Heart right ventricle (tissue), 16 donors: ENCODE results near the gene DIAPH1. TPM values are rescaled to one million over a fixed set of nuclear protein-coding genes. Genes with fewer than 3 reads are reported as not detected.

Source experiments
- ATAC-seq, 8 donors: fragments of 200-7000 bp; cut with Tn5 transposase; one replicate each; pipeline ENCODE4 v1.9.1; 2020; ENCODE audit warnings: mild to moderate bottlenecking in 8 of 8, moderate library complexity in 8 of 8, moderate number of reproducible peaks in 1 of 8
- DNase-seq, 2 donors: peaks; one replicate each; pipeline ENCODE4 v3.0.0-alpha.2; 2020
- H3K27ac ChIP-seq, 10 donors: fragments of 200-600 bp; sonication (generic) in 2 of 10; one replicate each; pipeline versions ENCODE4 v1.5.0 to v1.8.0; 2020 to 2022; ENCODE audit warnings: mild to moderate bottlenecking in 3 of 10
- H3K27me3 ChIP-seq, 7 donors: fragments of 200-600 bp; one replicate each; pipeline ENCODE4 v1.8.0; 2021 to 2022; ENCODE audit warnings: mild to moderate bottlenecking in 2 of 7
- H3K36me3 ChIP-seq, 9 donors: fragments of 200-600 bp; sonication (generic) in 1 of 9; one replicate each; pipeline versions ENCODE4 v1.5.0 to v1.8.0; 2020 to 2022; ENCODE audit warnings: mild to moderate bottlenecking in 2 of 9
- H3K4me1 ChIP-seq, 9 donors: fragments of 200-600 bp; sonication (generic) in 1 of 9; one replicate each; pipeline versions ENCODE4 v1.5.0 to v1.8.0; 2020 to 2022; ENCODE audit warnings: mild to moderate bottlenecking in 4 of 9
- H3K4me3 ChIP-seq, 10 donors: fragments of 200-600 bp; sonication (generic) in 2 of 10; one replicate each; pipeline versions ENCODE4 v1.5.0 to v1.8.0; 2020 to 2022; ENCODE audit warnings: mild to moderate bottlenecking in 7 of 10, moderate library complexity in 2 of 10
- H3K9me3 ChIP-seq, 11 donors: fragments of 200-600 bp in 10 of 11; sonication (generic) in 2 of 11; one replicate each; pipeline versions ENCODE4 v1.5.0 to v1.8.0; 2013 to 2022; ENCODE audit warnings: mild to moderate bottlenecking in 2 of 11, control low read depth in 1 of 11, moderate library complexity in 1 of 11
- CTCF ChIP-seq, 9 donors: fragments of 200-600 bp; sonication (generic) in 2 of 9; IDR thresholded peaks; one replicate each; pipeline versions ENCODE4 v1.5.0 to v1.8.0; 2021 to 2022; ENCODE audit warnings: antibody characterized with exemption in 9 of 9, mild to moderate bottlenecking in 5 of 9, moderate library complexity in 1 of 9
- WGBS, 2 donors: extraction: QIAGEN DNeasy Blood & Tissue Kit; methylation state at CpG; one replicate each; pipeline ENCODE4 v1.1.7; 2013; ENCODE audit warnings: inconsistent platforms in 1 of 2; 5-methylcytosine and 5-hydroxymethylcytosine counted together
- intact Hi-C, 10 donors: fragments of 100-400 bp; cut with DNase I; formaldehyde crosslinking; loops; one replicate each; pipeline versions ENCODE4 v1.11.1 to v1.14.2; 2022
- polyA plus RNA-seq, 2 donors: library from polyadenylated mRNA; stranded (reverse); fragments of 200-250 nt; gene quantifications; one replicate each; pipeline ENCODE4 v1.2.3, GENCODE V29; 2013
- total RNA-seq, 10 donors: library from RNA; stranded (reverse); fragmentation: NEBNext Ultra II Directional in 3 of 10; extraction: Animal tissue kit (Norgen Biotek cat#: 25700) in 3 of 10; gene quantifications; one replicate each; pipeline versions ENCODE4 v1.2.1 to v1.2.4, GENCODE V29; 2021 to 2023
- donor health status: Arrhythmogenic right ventricular cardiomyopathy.
- donor health status: ischemic (EF 13 %, LVEDD 7.1; RV severe dilation, severe dysfunction).
- donor health status: healthy with polysubstance abuse.
- donor health status: DM: no; HTN: yes; CAD: no.
- donor health status: DM: no; HTN: no; CAD: no.
- donor health status: ischemic (EF 25% LVEDD 6.9; RV normal size, moderate dysfunction).
- donor health status: ischemic (EF 25% LVEDD 5.7; RV mildly dilated, moderate dysfunction).
- donor health status: healthy.
- donor health status: DM: yes; HTN: yes; CAD: no.
- donor health status: Ischemic cardiomyopathy.
- donor health status: ischemic (EF 35%, LVEDD 5.7; RV mildly dilated, moderate dysfunction).
- donor health status: nonischemic (EF 11% LVEDD 7.7; RV severe dilation, severe dysfunction).
- donor health status: DM: yes; HTN: yes; CAD: no.
- donor health status: PGD.
- donor health status: ischemic (EF 29% LVEDD 5.4; RV normal size, mild dysfunction).
- donor health status: nonischemic (EF 23%, LVEDD 6.1; RV moderate dilation, normal function).

The DIAPH1 gene
- total and polyA plus RNA-seq, 12 donors, result 27.3 to 93.2 (median 45.6) TPM

- intact Hi-C loops, result no loop called here
- Histone ChIP-seq H3K27ac (peak overlapping the region; percentile 16 to 84 (median 77)), H3K9me3 (peaks cover 0 to 15% (median 0%) of the 10 kb centered on the region in 11 donors), H3K36me3 (peaks cover 0 to 16% (median 0%) of the 10 kb centered on the region in 9 donors), H3K4me1 (peaks cover 0 to 73% (median 34%) of the 10 kb centered on the region in 9 donors), H3K27me3 (no peaks in the 10 kb centered on the region), H3K4me3 (no peak overlapping the region)
- TF ChIP-seq CTCF (IDR thresholded peaks at IDR 0.05), result no peak
- ATAC-seq, result peak; percentile 81 to 96 (median 88)
- 60 to 61% methylated on average over 3 of the region's 3 CpGs for WGBS, 2 donors
- no peak for DNase-seq
These were observed 20.1 kb downstream of the DIAPH1 start for GRCh38 chr5:141598391-141599345.

- DNase-seq, result no peak
These were observed 21.0 kb downstream of the DIAPH1 start for GRCh38 chr5:141597814-141598213.

GRCh38 chr5:141597394-141597793 lies 21.4 kb downstream of the DIAPH1 start:
- intact Hi-C loops, result no loop called here
- Histone ChIP-seq H3K27ac (peak overlapping the region in 7 of 10 donors; percentile 19 to 84 (median 71)), H3K36me3 (peaks cover 0 to 18% (median 0%) of the 10 kb centered on the region in 9 donors), H3K4me3 (no peak overlapping the region), H3K27me3 (no peaks in the 10 kb centered on the region), H3K4me1 (peaks cover 0 to 68% (median 33%) of the 10 kb centered on the region in 9 donors), H3K9me3 (peaks cover 0 to 15% (median 0%) of the 10 kb centered on the region in 11 donors)
- WGBS, 2 donors, result 60 to 67% methylated on average over 2 of the region's 2 CpGs
- no peak for TF ChIP-seq CTCF (IDR thresholded peaks at IDR 0.05)
- ATAC-seq (no peak), DNase-seq (no peak)

More at GRCh38 chr5:141597814-141598213, 21.0 kb downstream of the DIAPH1 start:
- no peak for TF ChIP-seq CTCF (IDR thresholded peaks at IDR 0.05)
- peaks cover 0 to 22% (median 0%) of the 10 kb centered on the region in 9 donors for H3K36me3 ChIP-seq
- H3K27me3 ChIP-seq, result no peaks in the 10 kb centered on the region
- peak in 6 of 8 donors; percentile 24 to 57 (median 37) for ATAC-seq
- intact Hi-C loops, result no loop called here
- WGBS, 2 donors, result 76 to 89% methylated on average over 2 of the region's 2 CpGs
- peak overlapping the region in 7 of 10 donors; percentile 19 to 84 (median 71) for H3K27ac ChIP-seq
- H3K9me3 ChIP-seq, result peaks cover 0 to 15% (median 0%) of the 10 kb centered on the region in 11 donors
- no peak overlapping the region for H3K4me3 ChIP-seq
- H3K4me1 ChIP-seq, result peaks cover 0 to 68% (median 30%) of the 10 kb centered on the region in 9 donors

GRCh38 chr5:141596867-141597266 lies 21.9 kb downstream of the DIAPH1 start:
- 95 to 97% methylated on average over 1 of the region's 1 CpG for WGBS, 2 donors
- DNase-seq (no peak), ATAC-seq (no peak)
- TF ChIP-seq CTCF (IDR thresholded peaks at IDR 0.05), result no peak
- Histone ChIP-seq H3K36me3 (peaks cover 0 to 18% (median 0%) of the 10 kb centered on the region in 9 donors), H3K4me3 (no peak overlapping the region), H3K27ac (peak overlapping the region in 3 of 10 donors; percentile 77 to 84 (median 81)), H3K4me1 (peaks cover 0 to 68% (median 38%) of the 10 kb centered on the region in 9 donors), H3K9me3 (peaks cover 0 to 15% (median 0%) of the 10 kb centered on the region in 11 donors), H3K27me3 (no peaks in the 10 kb centered on the region)
- intact Hi-C loops, result no loop called here
